GM20000 (cell line): ENCODE data around the gene ZCCHC8.

Source experiments
- DNase-seq: peaks from one replicate; pipeline ENCODE4 v3.0.0; 2012; ENCODE audit warnings: low spot score
- TF ChIP-seq, protein P1 (sequence below): IDR thresholded peaks from 2 replicates; pipeline ENCODE4 v1.5.1; 2012; ENCODE audit warnings: mild to moderate bottlenecking, control low read depth; ENCODE audit errors: extremely low read depth, missing control alignments

Gene ZCCHC8

DNA sequence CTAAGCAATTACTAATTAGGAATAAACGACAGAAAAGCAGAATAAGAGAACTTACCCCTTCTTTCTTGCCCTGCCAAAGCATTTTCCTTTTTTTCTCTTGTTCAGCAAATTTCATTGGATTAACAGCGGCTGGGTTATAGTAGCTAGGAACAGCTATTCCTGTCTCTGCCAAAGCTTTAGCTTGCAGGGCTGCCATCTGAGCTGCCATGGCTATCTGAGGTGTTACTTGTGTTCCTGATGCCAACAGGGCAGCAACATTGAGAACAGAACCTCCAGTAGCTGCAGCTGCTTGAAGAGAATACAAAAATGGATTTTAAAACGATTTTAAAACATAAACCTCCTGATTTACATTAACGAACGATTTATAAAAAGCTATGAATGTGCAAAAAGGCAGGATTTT, 7.4 kb upstream of the ZCCHC8 start:
- TF ChIP-seq, protein P1, sequence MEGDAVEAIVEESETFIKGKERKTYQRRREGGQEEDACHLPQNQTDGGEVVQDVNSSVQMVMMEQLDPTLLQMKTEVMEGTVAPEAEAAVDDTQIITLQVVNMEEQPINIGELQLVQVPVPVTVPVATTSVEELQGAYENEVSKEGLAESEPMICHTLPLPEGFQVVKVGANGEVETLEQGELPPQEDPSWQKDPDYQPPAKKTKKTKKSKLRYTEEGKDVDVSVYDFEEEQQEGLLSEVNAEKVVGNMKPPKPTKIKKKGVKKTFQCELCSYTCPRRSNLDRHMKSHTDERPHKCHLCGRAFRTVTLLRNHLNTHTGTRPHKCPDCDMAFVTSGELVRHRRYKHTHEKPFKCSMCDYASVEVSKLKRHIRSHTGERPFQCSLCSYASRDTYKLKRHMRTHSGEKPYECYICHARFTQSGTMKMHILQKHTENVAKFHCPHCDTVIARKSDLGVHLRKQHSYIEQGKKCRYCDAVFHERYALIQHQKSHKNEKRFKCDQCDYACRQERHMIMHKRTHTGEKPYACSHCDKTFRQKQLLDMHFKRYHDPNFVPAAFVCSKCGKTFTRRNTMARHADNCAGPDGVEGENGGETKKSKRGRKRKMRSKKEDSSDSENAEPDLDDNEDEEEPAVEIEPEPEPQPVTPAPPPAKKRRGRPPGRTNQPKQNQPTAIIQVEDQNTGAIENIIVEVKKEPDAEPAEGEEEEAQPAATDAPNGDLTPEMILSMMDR = no peak

DNA sequence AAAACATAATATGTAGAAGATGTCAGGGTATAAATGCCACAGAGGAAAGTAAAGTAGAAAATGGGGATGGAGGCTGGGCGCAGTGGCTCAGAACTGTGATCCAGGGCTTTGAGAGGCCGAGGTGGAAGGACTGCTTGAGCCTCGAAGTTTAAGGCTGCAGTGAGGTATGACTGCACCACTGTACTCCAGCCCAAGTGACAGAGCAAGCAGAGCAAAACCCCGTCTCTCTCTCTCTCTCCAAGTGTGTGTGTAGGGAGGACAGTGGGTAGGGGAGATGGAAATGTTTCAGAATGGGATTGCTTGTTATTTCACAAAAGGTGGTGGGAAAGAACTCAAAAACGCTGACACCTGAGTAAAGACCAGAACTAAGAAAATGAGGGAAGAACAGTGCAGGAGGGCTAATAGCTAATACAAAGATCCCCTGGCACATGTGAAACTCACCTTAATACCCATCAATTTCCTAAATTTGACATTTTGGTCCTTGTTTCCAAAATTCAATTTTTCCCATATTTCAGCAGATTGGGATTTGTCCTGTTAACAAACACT, 5.7 kb upstream of the ZCCHC8 start:
- DNase-seq = no peak
- TF ChIP-seq, protein P1 = no peak

More for the DNA sequence above, 7.4 kb upstream of the ZCCHC8 start:
- no peak for DNase-seq

DNA sequence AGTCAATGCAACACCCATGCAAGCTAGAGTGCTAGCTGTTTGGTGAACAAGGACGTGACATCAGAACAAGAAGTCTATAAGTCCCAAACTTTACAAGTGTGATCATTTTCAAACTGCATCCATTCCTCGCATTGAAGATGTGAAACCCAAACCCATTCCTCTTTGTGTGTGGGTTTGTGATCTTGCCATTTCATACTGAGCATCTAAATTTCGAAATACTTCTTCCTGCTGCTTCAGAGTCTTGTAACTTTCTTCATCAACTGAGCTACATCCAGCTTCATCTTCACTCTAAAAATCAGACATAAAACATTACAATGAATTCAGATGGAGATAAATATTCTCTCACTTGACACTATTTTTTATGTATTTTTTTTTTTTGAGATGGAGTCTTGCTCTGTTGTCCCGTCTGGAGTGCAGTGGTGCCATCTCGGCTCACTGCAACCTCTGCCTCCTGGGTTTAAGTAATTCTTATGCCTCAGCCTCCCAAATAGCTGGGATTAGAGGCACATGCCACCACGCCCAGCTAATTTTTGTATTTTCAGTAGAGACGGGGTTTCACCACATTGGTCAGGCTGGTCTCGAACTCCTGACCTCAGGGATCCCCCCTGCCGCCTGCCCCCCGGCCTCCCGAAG, 4.8 kb upstream of the ZCCHC8 start:
- no peak for DNase-seq
- TF ChIP-seq, protein P1 = no peak

DNA sequence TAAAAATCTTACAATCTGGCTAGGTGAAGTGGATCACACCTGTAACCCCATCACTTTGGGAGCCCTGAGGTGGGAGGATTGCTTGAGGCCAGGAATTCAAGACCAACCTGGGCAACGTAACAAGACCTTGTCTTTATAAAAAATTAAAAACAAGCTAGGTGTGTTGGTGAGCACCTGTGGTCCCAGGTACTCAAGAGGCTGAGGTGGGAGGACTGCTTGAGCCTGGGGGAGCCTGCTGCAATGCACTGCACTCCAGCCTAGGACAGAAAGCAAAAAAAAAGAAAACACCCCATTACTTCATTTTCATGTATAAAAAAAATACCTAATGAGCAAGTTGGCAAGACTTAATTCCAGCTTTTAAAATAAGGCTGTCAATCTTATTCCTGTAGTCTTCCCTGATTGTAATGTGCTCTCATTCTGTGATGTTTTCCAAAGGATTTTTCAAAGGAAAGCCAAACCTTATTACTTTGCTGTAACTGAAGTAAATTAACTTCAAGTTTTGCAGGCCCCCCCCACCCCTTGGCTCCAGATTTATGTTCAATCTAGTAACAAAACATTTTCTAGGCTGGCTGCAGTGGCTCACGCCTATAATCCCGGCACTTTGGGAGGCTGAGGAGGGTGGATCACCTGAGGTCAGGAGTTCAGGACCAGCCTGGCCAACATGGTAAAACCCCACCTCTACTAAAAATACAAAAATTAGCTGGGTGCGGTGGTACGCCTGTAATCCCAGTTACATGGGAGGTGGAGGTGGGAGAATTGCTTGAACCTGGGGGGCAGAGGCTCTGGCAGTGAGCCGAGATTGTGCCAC, 3.3 kb upstream of the ZCCHC8 start:
- no peak for DNase-seq
- TF ChIP-seq, protein P1 = no peak

GRCh38 chr12:122503147-122503751, 2.5 kb upstream of the ZCCHC8 start:
- no peak for DNase-seq
- TF ChIP-seq, protein P1 = no peak

- peak; percentile 15 for DNase-seq
- TF ChIP-seq, protein P1 = no peak
Observed at GRCh38 chr12:122501489-122501989, 807 bp upstream of the ZCCHC8 start.
